ENCODE measurements around the gene SLC16A12. TPM values are rescaled to one million over a fixed set of nuclear protein-coding genes. Genes with fewer than 3 reads are reported as not detected.
A peak's percentile ranks its signal among the peaks of the same experiment; 100 is the strongest.
"Not testable (repeated sequence)": the region's sequence is repeated elsewhere in the genome, so short reads cannot be mapped to it uniquely, and the experiment has no call there.

SLC16A12 gene
- total RNA-seq, 1 experiment from 2014 or later, result 0.51 TPM

DNA sequence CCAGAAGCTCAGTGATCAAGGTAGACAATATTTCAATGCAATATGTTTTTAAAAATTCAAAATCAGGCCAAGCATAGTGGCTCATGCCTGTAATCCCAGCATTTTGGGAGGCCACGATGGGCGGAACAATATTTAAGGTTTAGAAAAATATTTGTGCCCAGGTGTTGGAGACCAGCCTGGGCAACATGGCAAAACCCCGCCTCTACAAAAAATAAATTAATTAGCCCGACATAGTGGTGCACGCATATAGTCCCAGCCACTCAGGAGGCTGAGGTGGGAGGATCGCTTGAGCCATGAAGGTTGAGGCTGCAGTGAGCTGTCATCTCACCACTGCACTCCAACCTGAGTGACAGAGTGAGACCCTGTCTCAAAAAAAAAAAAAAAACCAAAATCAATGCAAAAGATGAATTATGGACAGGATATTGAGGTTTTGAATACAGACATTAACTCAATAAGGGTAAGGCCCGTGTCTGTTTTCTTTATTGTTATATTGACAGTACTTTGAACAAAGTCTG lies 121.9 kb downstream of the SLC16A12 start:
- DNase-seq (ENCODE audit: low read depth), result no peak
- in situ Hi-C loops (cut with HindIII; ENCODE audit: low pct_unique_long_range_greater_than_20kb, low sequenced_read_pairs), result no loop called here

DNA sequence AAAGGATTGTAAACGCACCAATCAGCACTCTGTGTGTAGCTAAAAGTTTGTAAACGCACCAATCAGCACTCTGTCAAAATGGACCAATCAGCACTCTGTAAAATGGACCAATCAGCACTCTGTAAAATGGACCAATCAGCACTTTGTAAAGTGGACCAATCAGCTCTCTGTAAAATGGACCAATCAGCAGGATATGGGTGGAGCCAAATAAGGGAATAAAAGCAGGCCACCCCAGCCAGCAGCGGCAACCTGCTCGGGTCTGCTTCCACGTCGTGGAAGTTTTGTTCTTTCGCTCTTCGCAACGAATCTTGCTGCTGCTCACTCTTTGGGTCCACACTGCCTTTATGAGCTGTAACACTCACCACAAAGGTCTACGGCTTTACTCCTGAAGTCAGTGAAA lies 123.1 kb downstream of the SLC16A12 start:
- in situ Hi-C loops (cut with HindIII; ENCODE audit: low pct_unique_long_range_greater_than_20kb, low sequenced_read_pairs); DNase-seq (ENCODE audit: low read depth): not testable (repeated sequence)

DNA sequence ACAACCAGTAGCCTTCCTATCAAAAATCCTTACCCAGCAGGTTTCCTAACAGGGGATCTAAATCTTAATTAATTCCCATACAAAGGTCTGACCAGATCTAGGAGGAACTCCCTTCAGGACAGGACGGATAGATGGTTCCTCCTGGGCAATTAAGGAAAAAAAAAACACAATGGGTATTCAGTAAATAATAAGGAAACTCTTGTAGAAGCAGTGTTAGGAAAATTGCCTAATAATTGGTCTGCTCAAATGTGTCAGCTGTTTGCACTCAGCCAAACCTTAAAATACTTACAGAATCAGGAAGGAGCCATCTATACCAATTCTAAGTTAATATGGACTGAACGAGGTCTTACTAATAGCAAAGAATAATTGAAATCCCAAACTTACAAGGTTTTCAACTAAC lies 124.3 kb downstream of the SLC16A12 start:
- DNase-seq (ENCODE audit: low read depth); in situ Hi-C loops (cut with HindIII; ENCODE audit: low pct_unique_long_range_greater_than_20kb, low sequenced_read_pairs): not testable (repeated sequence)

DNA sequence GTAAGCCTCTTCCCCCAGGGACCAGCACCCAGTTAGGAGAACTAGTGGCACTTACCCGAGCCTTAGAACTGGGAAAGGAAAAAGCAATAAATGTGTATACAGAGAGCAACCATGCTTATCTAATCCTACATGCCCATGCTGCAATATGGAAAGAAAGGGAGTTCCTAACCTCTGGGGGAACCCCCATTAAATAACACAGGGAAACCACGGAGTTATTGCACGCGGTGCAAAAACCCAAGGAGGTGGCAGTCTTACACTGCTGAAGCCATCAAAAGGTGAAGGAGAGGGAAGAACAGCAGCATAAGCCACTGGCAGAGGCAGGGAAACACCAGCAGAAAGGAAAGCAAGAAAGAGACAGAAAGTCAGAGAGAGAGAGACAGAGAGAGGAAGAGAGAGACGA lies 124.8 kb downstream of the SLC16A12 start:
- in situ Hi-C loops (cut with HindIII; ENCODE audit: low pct_unique_long_range_greater_than_20kb, low sequenced_read_pairs); DNase-seq (ENCODE audit: low read depth): not testable (repeated sequence)

DNA sequence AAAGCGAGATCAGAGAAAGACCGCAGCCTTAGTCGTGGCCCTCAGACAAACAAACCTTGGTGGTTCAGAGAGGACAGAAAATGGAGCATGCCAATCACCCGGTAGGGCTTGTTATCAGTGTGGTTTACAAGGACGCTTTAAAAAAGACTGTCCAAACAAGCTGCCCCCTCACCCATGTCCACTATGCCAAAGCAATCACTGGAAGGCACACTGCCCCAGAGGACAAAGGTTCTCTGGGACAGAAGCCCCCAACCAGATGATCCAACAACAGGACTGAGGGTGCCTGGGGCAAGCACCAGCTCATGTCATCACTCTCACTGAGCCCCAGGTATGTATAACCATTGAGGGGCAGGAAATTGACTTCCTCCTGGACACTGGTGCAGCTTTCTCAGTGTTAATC lies 126.1 kb downstream of the SLC16A12 start:
- in situ Hi-C loops (cut with HindIII; ENCODE audit: low pct_unique_long_range_greater_than_20kb, low sequenced_read_pairs); DNase-seq (ENCODE audit: low read depth): not testable (repeated sequence)

DNA sequence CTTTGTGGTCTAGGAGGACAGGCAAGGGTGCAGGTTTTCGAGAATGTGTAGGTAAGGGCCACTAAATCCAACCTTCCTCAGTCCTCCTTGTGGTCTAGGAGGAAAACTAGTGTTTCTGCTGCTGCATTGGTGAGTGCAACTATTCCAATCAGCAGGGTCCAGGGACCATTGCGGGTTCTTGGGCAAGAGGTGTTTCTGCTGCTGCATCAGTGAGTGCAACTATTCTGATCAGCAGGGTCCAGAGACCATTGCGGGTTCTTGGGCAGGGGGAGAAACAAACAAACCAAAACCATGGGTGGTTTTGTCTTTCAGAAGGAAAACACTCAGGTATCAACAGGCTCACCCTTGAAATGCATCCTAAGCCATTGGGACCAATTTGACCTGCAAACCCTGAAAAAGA lies 127.6 kb downstream of the SLC16A12 start:
- DNase-seq (ENCODE audit: low read depth); in situ Hi-C loops (cut with HindIII; ENCODE audit: low pct_unique_long_range_greater_than_20kb, low sequenced_read_pairs): not testable (repeated sequence)

DNA sequence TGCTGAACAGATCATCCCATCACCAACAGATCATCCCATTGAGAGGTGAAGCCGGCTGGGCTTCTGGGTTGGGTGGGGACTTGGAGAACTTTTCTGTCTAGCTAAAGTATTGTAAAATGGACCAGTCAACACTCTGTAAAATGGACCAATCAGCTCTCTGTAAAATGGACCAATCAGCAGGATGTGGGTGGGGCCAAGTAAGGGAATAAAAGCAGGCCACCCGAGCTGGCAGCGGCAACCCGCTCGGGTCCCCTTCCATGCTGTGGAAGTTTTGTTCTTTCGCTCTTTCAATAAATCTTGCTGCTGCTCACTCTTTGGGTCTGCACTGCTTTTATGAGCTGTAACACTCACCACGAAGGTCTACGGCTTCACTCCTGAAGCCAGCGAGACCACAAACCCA lies 129.2 kb downstream of the SLC16A12 start:
- in situ Hi-C loops (cut with HindIII; ENCODE audit: low pct_unique_long_range_greater_than_20kb, low sequenced_read_pairs); DNase-seq (ENCODE audit: low read depth): not testable (repeated sequence)

DNA sequence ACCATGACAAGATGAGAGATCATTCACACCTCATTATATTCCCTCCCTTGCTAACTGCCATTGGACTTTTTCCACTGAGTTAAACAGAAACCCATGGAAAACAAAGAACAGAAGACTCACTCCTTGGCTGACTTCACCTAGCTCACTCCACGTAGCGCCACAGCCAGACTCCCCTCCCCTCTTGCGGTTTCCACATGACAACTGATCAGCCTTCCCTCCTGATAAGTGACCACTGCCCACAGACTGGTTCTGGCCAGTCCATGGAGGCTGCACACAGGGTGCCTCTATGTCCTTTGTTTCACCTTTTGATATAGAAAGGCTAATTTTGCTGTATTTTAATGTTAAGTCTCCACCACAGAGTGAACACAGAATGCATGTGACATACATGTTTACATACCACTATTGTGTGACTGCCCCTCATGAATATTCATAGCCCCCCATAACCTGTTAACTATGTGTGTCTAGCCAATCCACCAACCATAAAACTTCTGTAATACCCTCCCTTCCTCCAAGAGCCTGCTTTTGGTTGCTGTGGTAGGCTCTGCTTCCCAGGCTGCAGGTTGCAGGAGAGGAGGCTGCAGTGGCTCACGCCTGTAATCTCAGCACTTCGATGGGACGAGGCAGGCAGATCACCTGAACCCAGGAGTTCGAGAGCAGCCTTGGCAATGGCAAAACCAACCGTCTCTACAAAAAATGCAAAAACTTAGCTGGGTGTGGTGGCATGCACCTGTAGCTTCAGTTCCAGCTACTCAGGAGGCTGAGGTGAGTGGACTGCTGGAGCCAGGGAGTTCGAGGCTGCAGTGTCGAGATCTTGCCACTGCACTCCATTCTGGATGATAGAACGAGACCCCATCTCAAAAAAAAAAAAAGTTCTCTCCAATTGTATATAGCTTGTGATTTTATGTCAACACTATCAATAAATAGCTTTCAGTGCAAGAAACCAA lies 131.0 kb downstream of the SLC16A12 start:
- in situ Hi-C loops (cut with HindIII; ENCODE audit: low pct_unique_long_range_greater_than_20kb, low sequenced_read_pairs), result no loop called here
- DNase-seq (ENCODE audit: low read depth), result peak; percentile 44

DNA sequence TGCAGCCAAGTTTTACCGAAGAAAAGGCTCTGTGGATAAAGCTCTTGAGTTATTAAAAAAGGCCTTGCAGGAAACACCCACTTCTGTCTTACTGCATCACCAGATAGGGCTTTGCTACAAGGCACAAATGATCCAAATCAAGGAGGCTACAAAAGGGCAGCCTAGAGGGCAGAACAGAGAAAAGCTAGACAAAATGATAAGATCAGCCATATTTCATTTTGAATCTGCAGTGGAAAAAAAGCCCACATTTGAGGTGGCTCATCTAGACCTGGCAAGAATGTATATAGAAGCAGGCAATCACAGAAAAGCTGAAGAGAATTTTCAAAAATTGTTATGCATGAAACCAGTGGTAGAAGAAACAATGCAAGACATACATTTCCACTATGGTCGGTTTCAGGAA lies 132.4 kb downstream of the SLC16A12 start:
- in situ Hi-C loops (cut with HindIII; ENCODE audit: low pct_unique_long_range_greater_than_20kb, low sequenced_read_pairs), result no loop called here
- DNase-seq (ENCODE audit: low read depth), result no peak

DNA sequence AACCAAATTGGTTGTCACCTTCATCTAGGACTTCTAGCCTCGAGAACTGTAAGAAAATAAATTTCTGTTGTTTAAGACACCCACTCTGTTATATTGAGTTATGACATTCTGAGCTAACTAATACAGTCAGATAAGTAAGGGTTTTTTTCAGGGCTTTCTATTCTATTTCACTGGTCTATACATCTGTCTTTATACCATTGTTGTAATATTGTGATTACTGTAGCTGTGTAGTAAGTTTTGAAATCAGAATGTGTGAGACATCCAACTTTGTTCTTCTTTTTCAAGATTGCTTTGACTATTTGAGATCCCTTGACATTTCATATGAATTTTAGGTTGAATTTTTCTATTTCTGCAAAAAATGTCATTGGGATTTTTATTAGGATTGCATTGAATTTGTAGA lies 135.4 kb downstream of the SLC16A12 start:
- in situ Hi-C loops (cut with HindIII; ENCODE audit: low pct_unique_long_range_greater_than_20kb, low sequenced_read_pairs), result no loop called here
- no peak for DNase-seq (ENCODE audit: low read depth)

DNA sequence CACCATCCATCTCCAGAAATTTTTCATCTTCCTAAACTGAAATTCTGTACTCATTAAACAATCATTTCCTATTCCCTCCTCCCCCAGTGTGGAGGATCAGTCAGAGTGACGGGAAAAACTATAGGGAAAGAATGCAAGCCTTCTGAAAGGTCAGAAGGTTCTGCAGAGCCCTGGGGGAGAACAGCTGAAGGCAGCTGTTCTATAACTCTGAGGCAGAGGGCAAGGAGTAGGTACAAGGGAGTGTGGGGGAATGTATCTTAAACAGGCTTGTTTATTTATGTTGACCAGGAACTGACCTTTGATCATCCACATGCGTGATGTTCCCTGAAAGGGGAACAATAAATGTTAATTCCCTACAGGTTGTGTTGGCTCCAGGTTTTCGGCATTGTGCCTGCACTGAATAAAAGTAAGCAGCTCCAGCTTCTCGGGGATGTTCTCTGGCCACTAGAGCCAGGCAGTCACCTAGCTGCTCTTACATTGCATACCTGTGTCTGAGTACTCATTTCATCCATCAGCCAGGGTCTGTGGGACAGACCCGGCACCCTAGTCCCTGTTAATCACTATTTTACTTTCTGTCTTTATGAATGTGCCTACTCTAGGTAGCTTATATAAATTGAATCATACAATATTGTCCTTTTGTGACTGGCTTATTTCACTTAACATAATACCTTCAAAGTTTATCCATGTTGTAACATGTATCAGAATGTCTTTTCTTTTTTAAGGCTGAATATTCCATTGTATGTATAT lies 137.2 kb downstream of the SLC16A12 start:
- in situ Hi-C loops (cut with HindIII; ENCODE audit: low pct_unique_long_range_greater_than_20kb, low sequenced_read_pairs), result no loop called here

DNA sequence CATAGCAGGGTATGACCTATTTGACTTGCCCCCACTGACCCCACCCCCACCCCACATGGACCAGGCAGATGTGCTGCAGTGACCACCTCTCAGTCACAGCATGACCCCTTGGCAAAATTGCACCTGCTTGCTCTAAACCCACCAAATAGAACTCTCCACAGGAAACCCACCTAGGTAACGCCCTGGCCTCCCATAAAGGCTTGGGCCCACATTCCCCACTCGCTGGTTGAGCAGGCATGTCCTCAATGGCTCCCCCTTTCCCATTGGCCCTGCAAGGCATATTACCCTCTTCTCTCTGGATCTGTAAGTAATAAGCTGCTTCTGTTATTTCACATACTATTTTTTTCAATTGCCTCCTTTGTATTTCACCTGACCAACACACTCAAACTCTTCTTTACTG lies 140.3 kb downstream of the SLC16A12 start:
- no peak for DNase-seq (ENCODE audit: low read depth)
- in situ Hi-C loops (cut with HindIII; ENCODE audit: low pct_unique_long_range_greater_than_20kb, low sequenced_read_pairs), result no loop called here

More for the DNA sequence above, 137.2 kb downstream of the SLC16A12 start:
- no peak for DNase-seq (ENCODE audit: low read depth)

DNA sequence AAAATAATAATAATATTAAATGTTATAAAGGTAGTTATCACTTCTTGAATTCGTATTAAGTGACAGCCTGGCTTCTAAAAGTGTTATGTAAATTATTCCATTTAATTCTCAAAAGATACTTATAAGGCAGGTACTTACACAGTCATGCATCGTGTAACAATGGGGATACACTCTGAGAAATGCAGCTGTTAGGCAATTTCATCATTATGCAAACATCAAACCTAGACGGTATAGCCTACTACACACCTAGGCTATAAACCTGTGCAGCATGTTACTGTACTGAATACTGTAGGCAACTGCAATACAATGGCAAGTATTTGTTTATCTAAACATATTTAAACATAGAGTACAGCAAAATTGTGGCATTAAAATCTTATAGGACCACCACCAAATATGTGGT lies 141.5 kb downstream of the SLC16A12 start:
- in situ Hi-C loops (cut with HindIII; ENCODE audit: low pct_unique_long_range_greater_than_20kb, low sequenced_read_pairs), result no loop called here
- no peak for DNase-seq (ENCODE audit: low read depth)

DNA sequence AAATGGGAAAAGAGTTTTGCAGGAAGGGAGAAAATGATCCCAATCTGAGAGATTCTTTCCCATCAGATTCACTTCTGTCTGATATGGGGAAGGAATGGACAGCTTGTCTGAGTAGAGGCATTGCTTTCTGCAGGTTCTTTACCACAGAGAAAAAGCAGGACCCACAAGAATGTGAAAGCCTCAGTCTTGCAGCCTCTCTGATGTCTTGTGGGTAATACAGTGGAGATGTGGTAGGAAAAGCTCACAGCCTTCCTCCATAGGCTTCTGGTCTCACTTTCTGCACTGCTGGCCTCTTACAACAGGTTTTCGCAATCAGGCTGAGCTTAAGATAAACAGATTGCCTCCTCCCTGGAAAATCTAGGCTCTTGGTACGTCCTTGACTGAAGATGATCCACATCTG lies 142.4 kb downstream of the SLC16A12 start:
- peak; percentile 33 for DNase-seq (ENCODE audit: low read depth)
- in situ Hi-C loops (cut with HindIII; ENCODE audit: low pct_unique_long_range_greater_than_20kb, low sequenced_read_pairs), result no loop called here

DNA sequence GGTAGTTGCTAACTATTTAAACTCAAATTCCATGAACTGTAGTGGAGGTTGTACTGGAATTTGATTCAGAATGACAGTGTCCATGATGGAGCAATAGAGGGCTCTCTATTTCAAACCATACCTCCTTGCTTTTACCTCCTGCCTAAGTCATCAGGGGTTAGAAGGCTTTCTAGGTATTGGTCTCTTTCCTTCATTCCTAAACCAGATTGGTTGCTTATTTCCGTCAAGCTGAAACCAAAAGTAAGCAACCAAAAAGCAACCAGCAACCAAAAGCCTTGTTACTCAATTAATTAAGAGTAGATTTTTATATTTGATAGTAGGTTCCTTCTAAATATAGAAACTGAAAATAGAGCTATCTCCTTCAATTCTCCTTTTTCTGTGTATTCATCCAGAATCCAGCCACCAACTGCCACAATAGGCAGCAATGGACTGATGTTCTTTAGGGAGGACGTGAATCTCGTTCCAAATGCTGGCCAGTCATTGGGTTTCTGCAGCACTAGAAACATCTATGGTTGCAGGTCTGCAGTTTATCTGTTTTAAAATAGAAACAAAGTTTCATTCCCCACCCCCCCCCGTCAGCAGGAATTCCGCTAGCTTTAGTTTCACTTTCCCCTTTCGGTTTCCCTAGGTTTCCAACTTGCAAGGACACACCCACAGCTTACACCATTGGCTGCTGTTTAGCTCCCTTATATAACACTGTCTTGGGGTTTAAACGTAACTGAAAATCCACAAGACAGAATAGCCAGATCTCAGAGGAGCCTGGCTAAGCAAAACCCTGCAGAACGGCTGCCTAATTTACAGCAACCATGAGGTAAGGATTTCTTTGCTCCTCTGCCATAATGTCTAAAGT lies 143.3 kb downstream of the SLC16A12 start, which contains the start of gene IFIT1:
IFIT1 (plus strand) TSS at position 717 of the 850 bp plus-strand sequence; CDS start at position 807, 90 bp downstream.
- DNase-seq (ENCODE audit: low read depth), result peak; percentile 78
- in situ Hi-C loops (cut with HindIII; ENCODE audit: low pct_unique_long_range_greater_than_20kb, low sequenced_read_pairs), result no loop called here

DNA sequence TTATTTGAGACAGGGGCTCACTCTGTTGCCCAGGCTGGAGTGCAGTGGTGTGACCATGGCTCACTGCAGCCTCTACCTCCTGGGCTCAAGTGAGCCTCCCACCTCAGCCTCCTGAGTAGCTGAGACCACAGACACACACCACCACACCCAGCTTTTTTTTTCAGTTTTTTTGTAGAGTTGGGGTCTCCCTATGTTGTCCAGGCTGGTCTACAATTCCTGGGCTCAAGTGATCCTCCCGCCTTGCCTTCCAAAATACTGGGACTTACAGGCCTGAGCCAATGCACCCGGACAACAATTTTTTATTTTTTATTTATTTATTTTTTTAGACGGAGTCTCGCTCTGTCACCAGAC lies 144.2 kb downstream of the SLC16A12 start:
- in situ Hi-C loops (cut with HindIII; ENCODE audit: low pct_unique_long_range_greater_than_20kb, low sequenced_read_pairs), result not testable (repeated sequence)

DNA sequence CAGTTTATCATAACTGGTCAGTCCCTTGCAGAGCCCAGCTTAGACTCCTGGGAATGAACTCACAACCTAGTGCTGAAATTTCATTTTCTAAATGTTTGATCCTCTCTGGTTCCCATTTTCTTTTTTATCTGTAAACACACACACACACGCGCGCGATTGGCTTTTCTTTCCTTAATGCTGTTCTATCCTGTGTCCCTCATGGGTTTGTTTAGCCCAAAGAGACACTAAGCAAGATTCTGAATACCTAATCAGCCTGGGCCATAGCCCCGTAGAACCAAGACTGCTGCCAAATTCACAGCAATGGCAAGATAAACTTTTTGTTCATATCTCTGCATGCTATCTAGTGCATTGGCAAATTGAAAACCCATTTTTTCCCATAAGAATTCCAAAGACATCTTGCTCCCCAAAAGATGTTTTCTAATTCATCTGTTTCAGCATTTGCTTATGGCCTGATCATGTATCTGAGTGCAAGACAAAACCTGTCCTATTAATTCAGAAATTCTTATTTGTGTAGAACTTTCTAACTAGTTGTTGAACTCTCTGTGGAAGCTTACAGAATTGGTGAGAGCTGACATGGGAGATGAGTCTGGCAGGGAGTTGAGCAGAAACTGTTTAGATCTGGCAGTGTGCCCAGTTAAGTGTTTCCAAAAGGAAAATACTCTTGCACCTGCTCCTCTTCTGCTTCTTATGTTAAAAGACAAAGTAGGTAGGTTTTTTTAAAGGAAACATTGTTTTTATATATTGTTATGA lies 144.7 kb downstream of the SLC16A12 start:
- no peak for DNase-seq (ENCODE audit: low read depth)
- in situ Hi-C loops (cut with HindIII; ENCODE audit: low pct_unique_long_range_greater_than_20kb, low sequenced_read_pairs), result no loop called here

More for the DNA sequence above, 144.2 kb downstream of the SLC16A12 start:
- DNase-seq (ENCODE audit: low read depth), result not testable (repeated sequence)

Measured in Caki2 (cell line).